Neural cell (in vitro differentiated cells): ENCODE measurements around the gene CLEC3B. TPM values are rescaled to one million over a fixed set of nuclear protein-coding genes. Genes with fewer than 3 reads are reported as not detected.

ENCODE experiments used
- H2AFZ ChIP-seq: fragments of 200-600, 300-800 bp; sonication (generic), shearing (Covaris generic); 2 replicates; pipeline ENCODE4 v1.6.0; 2014; ENCODE audit warnings: low read depth, mild to moderate bottlenecking, antibody characterized with exemption, low read length, moderate library complexity
- H3F3A ChIP-seq: fragments of 200-600 bp; shearing (Covaris generic); 2 replicates; pipeline ENCODE4 v1.6.1; 2016; ENCODE audit warnings: mild to moderate bottlenecking, moderate library complexity, mixed read lengths, antibody characterized with exemption, low read length; ENCODE audit not compliant: insufficient read depth, poor library complexity, severe bottlenecking
- H3K27ac ChIP-seq: fragments of 200-600, 300-800 bp; sonication (generic), shearing (Covaris generic); 2 replicates; pipeline ENCODE4 v1.5.1; 2014; ENCODE audit warnings: mild to moderate bottlenecking, low read length, moderate library complexity
- H3K27me3 ChIP-seq: fragments of 300-800, 200-600 bp; sonication (generic), shearing (Covaris generic); 2 replicates; pipeline ENCODE4 v1.6.0; 2014; ENCODE audit warnings: mild to moderate bottlenecking, low read depth, low read length, moderate library complexity; ENCODE audit not compliant: insufficient read depth
- H3K36me3 ChIP-seq: fragments of 300-800, 200-600 bp; sonication (generic), shearing (Covaris generic); 2 replicates; pipeline ENCODE4 v1.5.1; 2014; ENCODE audit warnings: mild to moderate bottlenecking, antibody characterized with exemption, low read length, moderate library complexity; ENCODE audit not compliant: insufficient read depth
- H3K4me2 ChIP-seq: fragments of 300-800, 200-600 bp; sonication (generic), shearing (Covaris generic); 2 replicates; pipeline ENCODE4 v1.6.0; 2014; ENCODE audit warnings: mild to moderate bottlenecking, low read length
- H3K4me3 ChIP-seq: fragments of 300-800, 200-600 bp; sonication (generic), shearing (Covaris generic); 2 replicates; pipeline ENCODE4 v1.5.1; 2014; ENCODE audit warnings: mild to moderate bottlenecking, low read length, moderate library complexity
- H3K79me2 ChIP-seq: fragments of 200-600 bp; shearing (Covaris generic); replicated peaks from 2 replicates; pipeline ENCODE4 v1.6.0; 2014; ENCODE audit warnings: mild to moderate bottlenecking, low read length, moderate library complexity; ENCODE audit not compliant: insufficient read depth
- H3K9ac ChIP-seq: fragments of 300-800, 200-600 bp; sonication (generic), shearing (Covaris generic); 2 replicates; pipeline ENCODE4 v1.6.1; 2016; ENCODE audit warnings: mild to moderate bottlenecking, low read length, mixed read lengths
- H3K9me2 ChIP-seq: fragments of 200-600 bp; shearing (Covaris generic); 2 replicates; pipeline ENCODE4 v1.6.1; 2016; ENCODE audit warnings: mild to moderate bottlenecking, low read length, mixed read lengths; ENCODE audit not compliant: insufficient read depth
- H3K9me3 ChIP-seq: fragments of 200-600, 300-800 bp; sonication (generic), shearing (Covaris generic); 2 replicates; pipeline ENCODE4 v1.6.1; 2016; ENCODE audit warnings: mild to moderate bottlenecking, mixed run types, low read length, moderate library complexity, mixed read lengths
- H4K20me1 ChIP-seq: fragments of 200-600 bp; shearing (Covaris generic); 2 replicates; pipeline ENCODE4 v1.6.1; 2016; ENCODE audit warnings: mild to moderate bottlenecking, mixed run types; ENCODE audit not compliant: insufficient read depth
- EP300 ChIP-seq: fragments of 450-650 bp; conservative IDR thresholded peaks from 2 replicates; pipeline ENCODE4 v1.6.1; 2014; ENCODE audit warnings: antibody characterized with exemption, mild to moderate bottlenecking, moderate library complexity; ENCODE audit not compliant: poor library complexity, severe bottlenecking
- EZH2 ChIP-seq: fragments of 200-600, 300-800 bp; shearing (Covaris generic), sonication (generic); IDR thresholded peaks from 2 replicates; pipeline ENCODE4 v1.6.1; 2014; ENCODE audit warnings: antibody characterized with exemption, low read length, borderline replicate concordance, mild to moderate bottlenecking; ENCODE audit not compliant: insufficient read depth, poor library complexity, severe bottlenecking
- MXI1 ChIP-seq: fragments of 450-650 bp; conservative IDR thresholded peaks from 2 replicates; pipeline ENCODE4 v1.6.1; 2014; ENCODE audit warnings: antibody characterized with exemption, mild to moderate bottlenecking; ENCODE audit not compliant: poor library complexity, severe bottlenecking
- POLR2AphosphoS5 ChIP-seq: IDR thresholded peaks from 2 replicates; pipeline ENCODE4 v1.6.1; 2012
- RAD21 ChIP-seq: fragments of 450-650 bp; conservative IDR thresholded peaks from 2 replicates; pipeline ENCODE4 v1.6.1; 2014; ENCODE audit warnings: antibody characterized with exemption, mild to moderate bottlenecking, moderate library complexity
- SMC3 ChIP-seq: fragments of 450-650 bp; conservative IDR thresholded peaks from 2 replicates; pipeline ENCODE4 v1.6.1; 2014; ENCODE audit warnings: antibody characterized with exemption, mild to moderate bottlenecking, moderate library complexity; ENCODE audit not compliant: poor library complexity
- TAF1 ChIP-seq: IDR thresholded peaks from 2 replicates; pipeline ENCODE4 v1.6.1; 2012; ENCODE audit warnings: low read depth
- polyA plus RNA-seq: library from polyadenylated mRNA; depleted of rRNA; stranded (reverse); fragments of >200 nt; gene quantifications from 2 replicates; pipeline ENCODE4 v1.2.3, GENCODE V29; 2014
- TF ChIP-seq, protein P1 (sequence below): fragments of 450-650 bp; IDR thresholded peaks from 2 replicates; pipeline ENCODE4 v1.5.1; 2014; ENCODE audit warnings: antibody characterized with exemption, mild to moderate bottlenecking, moderate library complexity; ENCODE audit not compliant: poor library complexity, severe bottlenecking
- TF ChIP-seq, protein P2 (sequence below): IDR thresholded peaks from 2 replicates; pipeline ENCODE4 v1.6.1; 2012; ENCODE audit warnings: borderline replicate concordance

Gene CLEC3B
- polyA plus RNA-seq, 1 donor from 2014 or later, result 2.6 TPM

DNA sequence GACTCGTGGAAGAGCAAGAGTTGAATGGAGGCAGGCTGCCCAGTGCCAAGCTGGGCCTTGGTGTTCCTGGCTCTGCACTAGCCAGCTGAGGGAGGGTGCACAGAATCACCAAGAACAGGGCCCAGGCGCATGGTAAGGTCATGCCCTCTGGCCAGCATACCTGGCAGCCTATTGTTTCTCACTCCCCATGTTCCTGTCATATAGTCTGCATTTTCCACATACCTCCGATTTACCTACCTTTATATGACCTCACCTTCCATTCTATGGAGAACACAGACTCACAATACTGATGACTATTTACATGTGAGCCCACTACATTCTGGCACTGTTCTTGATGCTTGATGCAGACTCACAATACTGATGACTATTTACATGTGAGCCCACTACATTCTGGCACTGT lies 5.4 kb downstream of the CLEC3B start:
- Histone ChIP-seq H2AFZ (no peak overlapping the region), H3K9ac (no peak overlapping the region), H3K9me2 (no peaks in the 10 kb centered on the region), H3K27ac (no peak overlapping the region), H3F3A (no peaks in the 10 kb centered on the region), H3K4me3 (no peak overlapping the region), H3K9me3 (no peaks in the 10 kb centered on the region), H3K36me3 (no peaks in the 10 kb centered on the region), H3K27me3 (peaks cover 22% of the 10 kb centered on the region), H3K79me2 (no peaks in the 10 kb centered on the region), H3K4me2 (no peak overlapping the region), H4K20me1 (no peaks in the 10 kb centered on the region)
- TF ChIP-seq EZH2 (no peak), SMC3 (no peak), RAD21 (no peak), MXI1 (no peak)
- TF ChIP-seq, protein P1, sequence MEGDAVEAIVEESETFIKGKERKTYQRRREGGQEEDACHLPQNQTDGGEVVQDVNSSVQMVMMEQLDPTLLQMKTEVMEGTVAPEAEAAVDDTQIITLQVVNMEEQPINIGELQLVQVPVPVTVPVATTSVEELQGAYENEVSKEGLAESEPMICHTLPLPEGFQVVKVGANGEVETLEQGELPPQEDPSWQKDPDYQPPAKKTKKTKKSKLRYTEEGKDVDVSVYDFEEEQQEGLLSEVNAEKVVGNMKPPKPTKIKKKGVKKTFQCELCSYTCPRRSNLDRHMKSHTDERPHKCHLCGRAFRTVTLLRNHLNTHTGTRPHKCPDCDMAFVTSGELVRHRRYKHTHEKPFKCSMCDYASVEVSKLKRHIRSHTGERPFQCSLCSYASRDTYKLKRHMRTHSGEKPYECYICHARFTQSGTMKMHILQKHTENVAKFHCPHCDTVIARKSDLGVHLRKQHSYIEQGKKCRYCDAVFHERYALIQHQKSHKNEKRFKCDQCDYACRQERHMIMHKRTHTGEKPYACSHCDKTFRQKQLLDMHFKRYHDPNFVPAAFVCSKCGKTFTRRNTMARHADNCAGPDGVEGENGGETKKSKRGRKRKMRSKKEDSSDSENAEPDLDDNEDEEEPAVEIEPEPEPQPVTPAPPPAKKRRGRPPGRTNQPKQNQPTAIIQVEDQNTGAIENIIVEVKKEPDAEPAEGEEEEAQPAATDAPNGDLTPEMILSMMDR, result no peak

DNA sequence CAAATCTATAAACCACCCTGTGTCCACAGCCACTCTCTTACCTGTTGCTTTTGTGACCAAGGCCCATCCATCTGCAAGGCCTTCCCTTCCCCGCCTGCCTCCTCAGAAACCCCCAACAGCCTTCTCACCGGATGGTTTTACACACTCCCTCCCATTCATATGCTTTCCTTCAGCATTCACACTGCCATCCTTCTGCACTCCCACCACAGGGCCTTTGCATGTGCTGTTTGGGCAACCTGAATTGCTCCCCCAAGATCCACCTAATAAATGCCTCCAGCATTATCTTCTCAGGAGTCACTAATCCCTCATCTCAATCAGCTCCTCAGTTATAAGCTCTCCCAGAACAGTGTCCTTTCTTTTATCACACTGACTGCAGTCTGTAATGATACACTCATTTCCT lies 6.0 kb downstream of the CLEC3B start:
- Histone ChIP-seq H3K36me3 (no peaks in the 10 kb centered on the region), H3K79me2 (no peaks in the 10 kb centered on the region), H3K9me3 (no peaks in the 10 kb centered on the region), H3K9me2 (no peaks in the 10 kb centered on the region), H4K20me1 (no peaks in the 10 kb centered on the region), H3K4me2 (no peak overlapping the region), H3K9ac (no peak overlapping the region), H3K27ac (no peak overlapping the region), H3F3A (no peaks in the 10 kb centered on the region), H3K27me3 (peaks cover 28% of the 10 kb centered on the region), H3K4me3 (no peak overlapping the region), H2AFZ (no peak overlapping the region)
- TF ChIP-seq TAF1 (no peak), EZH2 (no peak), POLR2AphosphoS5 (no peak), RAD21 (no peak), MXI1 (no peak), EP300 (no peak), SMC3 (no peak)
- TF ChIP-seq, protein P2, sequence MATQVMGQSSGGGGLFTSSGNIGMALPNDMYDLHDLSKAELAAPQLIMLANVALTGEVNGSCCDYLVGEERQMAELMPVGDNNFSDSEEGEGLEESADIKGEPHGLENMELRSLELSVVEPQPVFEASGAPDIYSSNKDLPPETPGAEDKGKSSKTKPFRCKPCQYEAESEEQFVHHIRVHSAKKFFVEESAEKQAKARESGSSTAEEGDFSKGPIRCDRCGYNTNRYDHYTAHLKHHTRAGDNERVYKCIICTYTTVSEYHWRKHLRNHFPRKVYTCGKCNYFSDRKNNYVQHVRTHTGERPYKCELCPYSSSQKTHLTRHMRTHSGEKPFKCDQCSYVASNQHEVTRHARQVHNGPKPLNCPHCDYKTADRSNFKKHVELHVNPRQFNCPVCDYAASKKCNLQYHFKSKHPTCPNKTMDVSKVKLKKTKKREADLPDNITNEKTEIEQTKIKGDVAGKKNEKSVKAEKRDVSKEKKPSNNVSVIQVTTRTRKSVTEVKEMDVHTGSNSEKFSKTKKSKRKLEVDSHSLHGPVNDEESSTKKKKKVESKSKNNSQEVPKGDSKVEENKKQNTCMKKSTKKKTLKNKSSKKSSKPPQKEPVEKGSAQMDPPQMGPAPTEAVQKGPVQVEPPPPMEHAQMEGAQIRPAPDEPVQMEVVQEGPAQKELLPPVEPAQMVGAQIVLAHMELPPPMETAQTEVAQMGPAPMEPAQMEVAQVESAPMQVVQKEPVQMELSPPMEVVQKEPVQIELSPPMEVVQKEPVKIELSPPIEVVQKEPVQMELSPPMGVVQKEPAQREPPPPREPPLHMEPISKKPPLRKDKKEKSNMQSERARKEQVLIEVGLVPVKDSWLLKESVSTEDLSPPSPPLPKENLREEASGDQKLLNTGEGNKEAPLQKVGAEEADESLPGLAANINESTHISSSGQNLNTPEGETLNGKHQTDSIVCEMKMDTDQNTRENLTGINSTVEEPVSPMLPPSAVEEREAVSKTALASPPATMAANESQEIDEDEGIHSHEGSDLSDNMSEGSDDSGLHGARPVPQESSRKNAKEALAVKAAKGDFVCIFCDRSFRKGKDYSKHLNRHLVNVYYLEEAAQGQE, result no peak
- TF ChIP-seq, protein P1, result no peak
